Thyroid gland (tissue), 4 donors: ENCODE results near the gene ALOXE3.

Experiments
- POLR2A ChIP-seq, 2 donors: fragments of 450-650 bp; IDR thresholded peaks; one replicate each; pipeline ENCODE4 v1.6.1; 2017; ENCODE audit warnings: antibody characterized with exemption in 2 of 2, mild to moderate bottlenecking in 2 of 2, moderate library complexity in 1 of 2
- TF ChIP-seq, protein P1 (sequence below), 6 experiments: fragments of 200-600 bp in 3 of 6; fragments of 450-650 bp in 3 of 6; sonication (generic) in 3 of 6; IDR thresholded peaks; one replicate each; pipeline ENCODE4 v1.5.1; 2016 to 2019; ENCODE audit warnings: antibody characterized with exemption in 6 of 6, mild to moderate bottlenecking in 2 of 6, inconsistent platforms in 1 of 6, moderate library complexity in 1 of 6

DNA sequence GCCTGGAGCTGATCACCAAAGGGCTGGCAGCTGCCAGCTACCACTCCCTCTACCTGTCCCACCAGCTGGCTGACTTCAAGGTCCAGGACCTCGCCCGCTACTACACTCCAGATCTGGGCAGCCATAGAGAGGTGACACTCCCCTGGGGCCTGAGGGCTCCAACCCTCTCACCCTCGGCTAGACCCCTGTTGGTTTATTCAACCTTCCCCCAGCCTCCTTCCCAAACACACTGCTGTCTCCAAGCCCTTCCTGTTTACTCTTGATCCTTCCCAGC, 48.8 kb downstream of the ALOXE3 start:
- TF ChIP-seq, protein P1, sequence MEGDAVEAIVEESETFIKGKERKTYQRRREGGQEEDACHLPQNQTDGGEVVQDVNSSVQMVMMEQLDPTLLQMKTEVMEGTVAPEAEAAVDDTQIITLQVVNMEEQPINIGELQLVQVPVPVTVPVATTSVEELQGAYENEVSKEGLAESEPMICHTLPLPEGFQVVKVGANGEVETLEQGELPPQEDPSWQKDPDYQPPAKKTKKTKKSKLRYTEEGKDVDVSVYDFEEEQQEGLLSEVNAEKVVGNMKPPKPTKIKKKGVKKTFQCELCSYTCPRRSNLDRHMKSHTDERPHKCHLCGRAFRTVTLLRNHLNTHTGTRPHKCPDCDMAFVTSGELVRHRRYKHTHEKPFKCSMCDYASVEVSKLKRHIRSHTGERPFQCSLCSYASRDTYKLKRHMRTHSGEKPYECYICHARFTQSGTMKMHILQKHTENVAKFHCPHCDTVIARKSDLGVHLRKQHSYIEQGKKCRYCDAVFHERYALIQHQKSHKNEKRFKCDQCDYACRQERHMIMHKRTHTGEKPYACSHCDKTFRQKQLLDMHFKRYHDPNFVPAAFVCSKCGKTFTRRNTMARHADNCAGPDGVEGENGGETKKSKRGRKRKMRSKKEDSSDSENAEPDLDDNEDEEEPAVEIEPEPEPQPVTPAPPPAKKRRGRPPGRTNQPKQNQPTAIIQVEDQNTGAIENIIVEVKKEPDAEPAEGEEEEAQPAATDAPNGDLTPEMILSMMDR (IDR thresholded peaks at IDR 0.05): no peak
- no peak for TF ChIP-seq POLR2A (IDR thresholded peaks at IDR 0.05)
